ENCODE data around the gene NKX2-1.

DNA sequence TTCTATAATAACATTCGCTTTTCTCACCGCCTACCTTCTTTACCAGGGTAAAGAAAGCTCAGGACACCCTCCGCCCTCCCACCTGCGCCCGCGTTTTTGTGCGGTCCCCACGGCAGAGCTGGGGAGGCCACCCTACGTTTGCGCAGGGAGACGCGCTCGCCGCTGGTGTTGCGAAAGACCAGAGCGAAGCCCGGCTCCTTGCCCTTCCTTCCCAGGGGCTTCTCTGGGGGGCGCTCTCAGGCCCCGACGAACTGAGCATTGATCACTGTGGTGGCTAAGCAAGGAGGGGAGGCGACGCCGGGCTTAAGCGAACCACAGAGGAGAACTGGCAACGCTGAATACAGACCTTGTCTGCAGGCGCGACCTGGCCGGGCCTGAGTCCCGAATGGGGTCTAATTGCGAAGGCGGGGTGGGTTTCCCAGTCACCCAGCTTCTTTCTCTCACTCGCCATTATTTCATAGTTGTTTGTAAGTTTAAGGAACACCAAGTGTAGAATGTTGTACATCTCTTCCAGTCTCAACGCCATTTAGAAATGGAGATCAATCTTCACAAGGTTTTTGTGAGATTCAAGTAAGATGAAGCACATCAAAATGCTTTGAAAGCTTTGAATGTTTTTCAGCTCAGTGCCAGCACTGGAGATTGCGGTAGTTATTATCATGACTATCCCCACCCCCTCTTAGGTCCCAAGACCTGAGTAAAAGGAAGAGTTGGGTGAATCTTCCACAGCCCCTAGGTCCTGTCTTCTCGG lies 1.7 kb upstream of the NKX2-1 start:
- no peak for TF ChIP-seq POLR2A (IDR thresholded peaks at IDR 0.05; ENCODE audit: low read length)
- no peak for TF ChIP-seq GATA1 (IDR thresholded peaks at IDR 0.05; ENCODE audit: low read depth, low read length)
